SU-DHL-6 (cell line): ENCODE data around the gene MGAT1.

Experiments
- EZH2phosphoT487 ChIP-seq: fragments of 200-600 bp; sonication (generic), shearing (Covaris generic); conservative IDR thresholded peaks from 2 replicates; pipeline ENCODE4 v1.6.1; 2018; ENCODE audit warnings: mild to moderate bottlenecking, antibody characterized with exemption, low read length, moderate library complexity, mixed read lengths
- TF ChIP-seq, protein P1 (sequence below): fragments of 200-600 bp; sonication (generic); IDR thresholded peaks from one replicate; pipeline ENCODE4 v1.5.1; 2017; ENCODE audit warnings: antibody characterized with exemption, mild to moderate bottlenecking, low read length, moderate library complexity; ENCODE audit not compliant: insufficient read depth, poor library complexity, severe bottlenecking

GRCh38 chr5:180813420-180813819 lies 10.8 kb upstream of the MGAT1 start:
- TF ChIP-seq, protein P1, sequence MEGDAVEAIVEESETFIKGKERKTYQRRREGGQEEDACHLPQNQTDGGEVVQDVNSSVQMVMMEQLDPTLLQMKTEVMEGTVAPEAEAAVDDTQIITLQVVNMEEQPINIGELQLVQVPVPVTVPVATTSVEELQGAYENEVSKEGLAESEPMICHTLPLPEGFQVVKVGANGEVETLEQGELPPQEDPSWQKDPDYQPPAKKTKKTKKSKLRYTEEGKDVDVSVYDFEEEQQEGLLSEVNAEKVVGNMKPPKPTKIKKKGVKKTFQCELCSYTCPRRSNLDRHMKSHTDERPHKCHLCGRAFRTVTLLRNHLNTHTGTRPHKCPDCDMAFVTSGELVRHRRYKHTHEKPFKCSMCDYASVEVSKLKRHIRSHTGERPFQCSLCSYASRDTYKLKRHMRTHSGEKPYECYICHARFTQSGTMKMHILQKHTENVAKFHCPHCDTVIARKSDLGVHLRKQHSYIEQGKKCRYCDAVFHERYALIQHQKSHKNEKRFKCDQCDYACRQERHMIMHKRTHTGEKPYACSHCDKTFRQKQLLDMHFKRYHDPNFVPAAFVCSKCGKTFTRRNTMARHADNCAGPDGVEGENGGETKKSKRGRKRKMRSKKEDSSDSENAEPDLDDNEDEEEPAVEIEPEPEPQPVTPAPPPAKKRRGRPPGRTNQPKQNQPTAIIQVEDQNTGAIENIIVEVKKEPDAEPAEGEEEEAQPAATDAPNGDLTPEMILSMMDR: no peak
- no peak for TF ChIP-seq EZH2phosphoT487
